Stimulated activated CD8-positive, alpha-beta memory T cell treated with anti-CD3 and anti-CD28 coated beads, Interleukin-4, amount 100 ng/mL, for 48 hours (primary cell): ENCODE measurements around the gene NUP93.
"Not testable (repeated sequence)": the region's sequence is repeated elsewhere in the genome, so short reads cannot be mapped to it uniquely, and the experiment has no call there.

ENCODE experiments used
- DNase-seq: peaks from one replicate; pipeline ENCODE4 v3.0.0-alpha.2; 2020

Gene NUP93

DNA sequence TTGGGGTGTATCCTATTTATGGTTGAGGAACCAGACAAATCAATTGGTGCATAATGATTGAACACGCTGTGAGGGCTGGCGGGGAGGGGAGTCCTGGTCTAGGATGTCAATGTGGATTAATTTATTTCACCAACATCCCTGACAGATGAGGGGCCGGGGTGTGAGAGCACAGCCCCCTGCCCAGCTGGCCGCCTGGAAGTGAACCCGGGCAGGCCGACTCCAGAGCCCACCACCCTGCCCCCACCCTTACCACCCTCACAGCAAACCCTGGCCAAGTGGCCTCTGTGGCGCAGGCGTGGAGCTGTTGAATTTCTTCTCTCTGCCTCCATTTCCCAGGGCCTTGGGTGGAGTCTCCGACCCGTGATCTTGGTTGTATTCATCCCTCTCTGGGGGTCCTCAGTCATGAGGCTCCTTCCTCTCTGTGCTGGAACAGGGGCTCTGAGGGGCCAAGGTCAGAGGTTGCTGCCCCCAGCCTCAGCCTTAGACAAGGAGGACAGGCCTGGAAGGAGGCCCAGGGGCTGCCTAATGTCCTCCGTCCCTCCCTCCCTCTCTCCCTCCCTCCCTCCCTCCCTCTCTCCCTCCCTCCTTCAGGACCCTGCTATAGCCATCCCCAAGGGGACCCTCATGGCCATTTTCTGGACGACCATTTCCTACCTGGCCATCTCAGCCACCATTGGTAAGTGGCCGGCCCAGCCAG is 147.7 kb downstream of the NUP93 start:
- no peak for DNase-seq

DNA sequence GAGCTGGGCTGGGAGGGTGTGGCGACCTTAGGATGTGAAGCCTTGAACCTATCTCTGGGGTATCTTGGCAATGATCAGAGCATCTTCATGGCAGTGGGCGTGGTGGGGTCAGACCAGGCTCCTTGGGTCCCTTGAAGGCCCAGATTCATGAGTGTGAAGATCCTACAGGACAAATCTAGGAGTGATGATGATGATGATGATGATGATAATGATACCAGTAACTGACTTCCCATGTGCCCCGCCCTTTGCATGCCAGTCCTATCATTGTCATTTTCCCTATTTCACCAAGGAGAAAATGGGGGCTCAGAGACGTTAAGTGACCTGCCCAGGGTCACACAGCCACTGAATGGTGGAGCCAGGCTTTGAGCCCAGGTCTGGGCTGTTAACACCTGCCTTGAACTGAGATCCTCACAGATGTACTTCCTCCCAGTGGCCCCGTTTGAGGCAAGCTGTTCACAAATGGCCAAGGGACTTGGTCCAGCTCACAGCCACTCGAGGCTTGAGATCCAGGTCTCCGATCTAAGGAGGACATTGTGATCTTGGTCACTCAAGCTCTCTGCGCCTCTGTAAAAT is 148.4 kb downstream of the NUP93 start:
- no peak for DNase-seq

DNA sequence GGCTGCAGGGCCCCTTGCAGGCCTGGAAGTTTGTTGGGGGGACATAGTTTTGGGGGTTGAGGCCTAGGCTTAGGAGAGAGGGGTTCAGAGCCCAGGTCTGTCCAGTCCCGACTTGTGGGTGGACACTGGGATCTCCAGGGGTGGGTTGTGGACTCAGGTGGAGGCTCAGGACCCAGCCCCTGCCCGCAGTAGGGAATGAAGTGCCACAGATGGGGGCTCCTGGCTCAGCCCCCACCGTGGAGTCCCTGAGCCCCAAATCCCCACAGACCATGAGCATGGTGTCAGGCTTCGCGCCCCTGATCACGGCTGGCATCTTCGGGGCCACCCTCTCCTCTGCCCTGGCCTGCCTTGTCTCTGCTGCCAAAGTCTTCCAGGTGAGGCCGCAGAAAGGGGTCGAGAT is 149.3 kb downstream of the NUP93 start:
- no peak for DNase-seq

DNA sequence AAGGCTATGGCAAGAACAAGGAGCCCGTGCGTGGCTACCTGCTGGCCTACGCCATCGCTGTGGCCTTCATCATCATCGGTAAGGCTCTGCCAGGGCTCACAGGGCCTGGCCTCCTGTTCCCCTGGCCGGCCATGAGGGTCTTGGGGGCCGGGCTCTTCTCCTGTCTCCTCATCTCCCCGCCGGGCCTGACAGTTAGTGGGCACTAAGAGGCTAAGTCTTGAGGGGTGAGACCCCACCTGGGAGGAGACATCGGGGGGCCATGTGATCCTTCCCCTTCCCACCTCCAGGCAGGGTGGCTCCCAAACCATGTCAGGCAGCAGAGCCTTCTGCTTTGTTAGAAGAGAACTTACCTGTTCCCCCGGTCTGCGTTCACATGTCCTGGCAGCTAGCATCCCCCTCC is 150.2 kb downstream of the NUP93 start:
- DNase-seq, result no peak

DNA sequence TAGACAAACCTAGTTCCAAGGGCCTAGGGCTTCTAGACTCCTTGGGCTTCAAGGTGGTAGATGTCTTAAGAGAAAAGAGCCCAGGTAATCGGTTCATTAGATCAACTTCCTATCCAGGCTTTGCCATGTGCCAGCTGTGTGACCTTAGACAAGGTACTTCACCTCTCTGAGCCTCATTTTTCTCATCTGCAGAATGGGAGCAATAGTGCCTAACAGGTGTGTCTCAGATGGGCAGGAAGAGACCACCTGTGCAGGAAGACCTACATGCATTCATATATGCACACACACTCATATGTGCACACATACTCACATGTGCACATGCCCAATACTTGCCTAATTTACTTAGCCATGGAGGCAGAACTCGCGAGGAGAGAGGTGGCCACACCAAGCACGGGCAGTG is 150.8 kb downstream of the NUP93 start:
- no peak for DNase-seq

DNA sequence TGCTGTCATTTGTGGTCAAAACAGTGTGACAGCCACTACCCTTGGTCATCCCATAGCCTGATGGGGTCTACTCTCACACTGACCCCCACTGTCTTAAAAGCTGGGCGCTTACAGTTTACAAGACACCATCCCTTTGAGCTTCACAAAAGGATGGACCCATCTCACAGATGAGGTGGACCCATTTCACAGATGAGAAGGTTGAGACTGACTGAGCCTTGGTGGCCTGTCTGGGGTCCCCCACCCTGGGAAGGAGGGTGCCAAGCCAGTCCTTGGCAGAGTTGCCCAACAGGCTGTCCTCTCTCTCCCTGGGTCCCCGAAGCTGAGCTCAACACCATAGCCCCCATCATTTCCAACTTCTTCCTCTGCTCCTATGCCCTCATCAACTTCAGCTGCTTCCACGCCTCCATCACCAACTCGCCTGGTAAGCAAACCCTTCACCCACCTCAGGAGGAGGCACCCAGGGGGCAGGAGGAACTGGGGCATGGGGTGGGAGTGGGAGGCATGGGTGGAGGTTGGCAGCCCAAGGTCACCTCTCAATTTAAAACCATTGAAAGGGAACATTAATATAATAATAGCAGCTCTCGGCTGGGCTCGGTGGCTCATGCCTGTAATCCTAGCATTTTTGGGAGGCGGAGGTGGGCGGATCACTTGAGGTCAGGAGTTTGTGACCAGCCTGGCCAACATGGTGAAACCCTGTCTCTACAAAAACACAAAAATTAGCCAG is 152.3 kb downstream of the NUP93 start:
- DNase-seq, result no peak

DNA sequence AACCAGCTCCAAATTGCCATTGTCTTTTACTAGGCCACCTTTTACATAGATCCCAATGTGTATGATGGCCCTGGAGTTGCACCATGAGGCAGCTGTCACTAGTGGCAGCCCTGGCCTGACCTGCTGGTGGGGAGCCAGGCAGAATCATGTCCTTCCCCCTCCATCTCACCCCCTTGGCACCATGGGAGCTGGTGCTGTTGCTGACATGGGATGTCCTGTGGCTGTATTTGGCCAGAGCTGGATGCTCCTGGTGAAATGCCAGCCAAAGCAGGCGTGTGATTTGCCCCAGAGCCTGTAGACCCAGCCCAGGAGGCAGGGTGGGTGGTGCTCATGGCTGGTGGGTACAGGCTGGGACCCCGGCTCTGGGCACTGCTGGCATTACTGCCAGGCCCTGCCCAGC is 153.7 kb downstream of the NUP93 start:
- DNase-seq, result no peak

DNA sequence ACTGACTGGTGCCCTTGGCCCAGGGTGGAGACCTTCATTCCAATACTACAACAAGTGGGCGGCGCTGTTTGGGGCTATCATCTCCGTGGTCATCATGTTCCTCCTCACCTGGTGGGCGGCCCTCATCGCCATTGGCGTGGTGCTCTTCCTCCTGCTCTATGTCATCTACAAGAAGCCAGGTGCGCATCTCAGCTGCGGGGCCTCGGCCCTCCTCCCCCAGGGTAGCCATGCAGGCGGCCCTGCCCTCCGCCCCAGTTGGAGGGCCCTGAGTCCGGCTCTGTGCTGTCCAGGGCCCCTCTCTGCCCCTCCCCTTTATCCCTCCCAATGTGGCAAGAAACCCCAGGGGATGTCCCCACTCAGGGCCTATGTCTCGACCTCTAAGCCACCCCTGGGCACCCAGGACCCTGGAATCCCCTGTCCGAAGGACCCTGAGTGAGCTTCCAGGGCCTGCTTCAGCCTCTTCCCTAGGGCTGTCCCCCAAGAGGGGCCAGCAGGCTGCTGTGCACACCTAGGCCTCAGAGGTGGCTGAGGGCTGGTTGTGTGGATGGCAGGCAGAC is 154.2 kb downstream of the NUP93 start:
- no peak for DNase-seq

DNA sequence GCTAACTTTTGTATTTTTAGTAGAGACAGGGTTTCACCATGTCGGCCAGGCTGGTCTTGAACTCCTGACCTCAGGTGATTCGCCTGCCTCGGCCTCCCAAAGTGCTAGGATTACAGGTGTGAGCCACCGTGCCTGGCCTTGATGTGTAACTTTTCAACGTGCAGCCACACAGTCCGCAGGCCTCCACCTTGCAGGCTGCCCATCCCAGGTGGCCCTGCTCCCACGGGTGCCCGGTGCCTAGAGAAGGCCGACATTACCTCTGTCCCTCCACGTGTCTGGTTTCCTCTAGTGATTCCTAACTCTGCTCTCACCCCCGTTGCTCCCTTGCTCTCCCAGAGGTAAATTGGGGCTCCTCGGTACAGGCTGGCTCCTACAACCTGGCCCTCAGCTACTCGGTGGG is 155.0 kb downstream of the NUP93 start:
- not testable (repeated sequence) for DNase-seq

DNA sequence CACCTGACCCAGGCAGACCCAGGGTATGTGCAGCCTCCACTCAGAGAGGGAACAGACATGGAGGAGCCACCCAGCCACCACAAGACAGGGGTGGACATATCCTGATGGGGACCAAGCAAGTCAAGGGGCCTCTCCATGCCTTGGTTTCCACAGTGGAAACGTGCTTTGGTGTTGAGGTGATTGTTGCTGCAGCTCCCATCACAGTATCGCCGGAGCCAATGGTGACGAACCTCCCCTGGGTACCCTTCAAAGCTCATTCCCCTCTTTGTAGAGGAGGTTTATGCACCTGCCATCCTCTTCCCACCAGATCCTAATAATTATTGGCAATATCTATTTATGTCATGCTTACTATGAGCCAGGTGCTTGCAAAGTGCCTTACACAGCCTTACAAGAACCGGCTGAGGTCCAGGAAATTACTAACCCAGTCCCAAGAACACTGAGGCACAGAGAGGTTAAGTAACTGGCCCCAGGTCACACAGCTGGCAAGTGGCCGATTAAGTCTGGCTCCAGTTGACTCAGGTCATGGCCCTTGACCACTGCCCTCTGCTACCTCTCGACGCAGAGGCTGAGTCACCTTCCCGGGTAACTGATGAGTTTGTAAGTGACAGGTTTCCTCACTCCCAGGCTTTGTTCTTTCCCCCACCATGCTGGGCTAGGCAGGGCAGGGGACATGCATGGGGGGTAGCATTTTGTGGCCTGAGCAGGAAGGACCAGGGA is 155.7 kb downstream of the NUP93 start:
- DNase-seq, result no peak

DNA sequence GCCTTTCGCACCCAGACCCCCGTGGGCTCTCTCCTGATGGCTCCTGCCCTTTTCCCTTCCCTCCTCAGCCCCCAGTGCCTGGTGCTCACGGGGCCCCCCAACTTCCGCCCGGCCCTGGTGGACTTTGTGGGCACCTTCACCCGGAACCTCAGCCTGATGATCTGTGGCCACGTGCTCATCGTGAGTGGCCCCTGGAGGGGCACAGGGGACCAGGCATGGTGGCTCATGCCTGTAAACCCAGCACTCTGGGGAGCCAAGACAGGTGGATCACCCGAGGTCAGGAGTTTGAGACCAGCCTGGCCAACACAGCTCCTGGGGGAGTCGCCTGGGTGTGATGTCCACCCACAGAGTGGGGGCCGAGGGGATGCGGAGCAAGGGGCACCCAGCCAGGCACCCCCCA is 156.4 kb downstream of the NUP93 start:
- no peak for DNase-seq

DNA sequence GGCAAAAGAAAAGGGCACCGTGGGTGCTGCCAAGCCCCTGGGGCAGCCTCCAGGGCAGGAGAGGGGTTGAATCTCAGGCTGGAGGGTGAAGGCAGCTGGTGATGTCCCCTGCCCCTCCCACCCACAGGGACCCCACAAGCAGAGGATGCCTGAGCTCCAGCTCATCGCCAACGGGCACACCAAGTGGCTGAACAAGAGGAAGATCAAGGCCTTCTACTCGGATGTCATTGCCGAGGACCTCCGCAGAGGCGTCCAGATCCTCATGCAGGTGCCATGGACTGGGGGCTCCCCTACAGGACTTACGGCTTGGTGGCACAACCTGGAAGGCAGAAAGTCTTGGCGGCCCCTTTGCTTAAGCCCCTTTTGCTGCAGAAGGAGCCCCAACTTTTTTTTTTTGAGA is 156.9 kb downstream of the NUP93 start:
- DNase-seq, result no peak

DNA sequence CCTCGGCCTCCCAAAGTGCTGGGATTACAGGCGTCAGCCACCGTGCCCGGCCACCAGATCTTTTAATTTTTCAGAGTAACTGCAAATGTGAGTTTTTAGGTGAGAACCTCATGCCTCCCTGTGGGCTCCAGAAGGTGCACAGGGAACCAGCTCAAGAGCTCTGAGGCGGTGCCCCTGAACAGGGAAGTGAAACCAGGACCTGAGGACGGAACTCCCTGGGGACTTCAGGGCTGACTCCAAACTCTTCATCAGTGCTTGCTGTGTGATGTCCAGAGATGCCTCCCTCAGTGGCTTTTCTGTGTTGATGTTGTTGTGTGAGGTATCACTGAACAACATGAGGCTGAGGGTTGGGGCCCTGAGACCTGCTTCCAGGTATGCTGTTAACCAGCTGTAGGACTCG is 158.9 kb downstream of the NUP93 start:
- DNase-seq, result no peak

DNA sequence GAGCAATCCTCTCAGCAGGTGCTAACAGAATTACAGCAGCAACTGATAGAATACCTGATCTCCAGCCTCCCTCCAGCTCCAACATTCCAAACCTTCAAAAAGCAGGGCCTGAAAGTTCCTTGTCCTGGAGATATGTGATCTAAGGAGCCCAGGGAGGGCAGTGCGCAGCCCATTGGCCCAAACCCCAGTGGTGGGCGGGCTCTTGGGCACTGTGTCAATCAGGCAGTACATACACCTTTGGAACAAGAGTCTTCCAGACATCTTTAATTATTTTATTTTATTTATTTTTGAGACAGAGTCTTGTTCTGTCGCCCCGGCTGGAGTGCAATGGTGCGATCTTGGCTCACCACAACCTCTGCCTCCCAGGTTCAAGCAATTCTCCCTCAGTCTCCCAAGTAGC is 159.3 kb downstream of the NUP93 start:
- no peak for DNase-seq

DNA sequence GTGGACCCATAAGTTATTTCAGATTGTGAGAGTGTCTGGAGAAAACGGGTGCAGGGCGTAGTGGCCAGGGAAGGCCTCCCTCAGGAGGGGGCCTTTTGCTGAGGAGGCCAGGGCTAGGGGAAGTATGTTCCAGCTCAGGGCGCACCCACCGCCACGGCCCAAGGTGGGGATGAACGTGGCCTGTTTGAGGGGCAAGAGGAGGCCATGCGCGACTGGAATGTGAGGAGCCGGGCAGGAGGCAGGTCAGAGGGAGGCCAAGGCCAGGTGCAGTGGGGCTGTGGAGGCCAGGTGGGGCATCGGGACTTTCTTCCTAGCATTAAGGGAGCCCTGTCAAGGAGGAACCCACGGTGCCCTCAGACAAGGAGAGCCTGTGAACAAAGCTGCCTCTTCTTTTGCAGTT is 161.8 kb downstream of the NUP93 start:
- no peak for DNase-seq

DNA sequence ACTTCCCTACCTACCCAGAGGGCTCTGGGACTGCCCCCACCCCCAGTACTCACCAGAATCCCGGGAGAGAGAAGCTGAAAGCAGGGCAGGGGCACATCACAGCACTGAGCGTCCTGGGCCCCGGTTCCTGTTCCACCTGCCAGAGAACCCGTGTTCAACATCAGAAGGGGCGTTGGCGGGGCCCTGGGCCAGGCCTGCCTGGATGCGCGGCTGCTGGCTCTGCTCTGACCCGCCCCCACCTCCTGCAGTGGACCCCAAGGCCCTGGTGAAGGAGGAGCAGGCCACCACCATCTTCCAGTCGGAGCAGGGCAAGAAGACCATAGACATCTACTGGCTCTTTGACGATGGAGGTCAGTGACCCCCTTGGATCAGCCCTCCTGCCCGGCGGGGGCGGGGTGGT is 162.8 kb downstream of the NUP93 start:
- no peak for DNase-seq

DNA sequence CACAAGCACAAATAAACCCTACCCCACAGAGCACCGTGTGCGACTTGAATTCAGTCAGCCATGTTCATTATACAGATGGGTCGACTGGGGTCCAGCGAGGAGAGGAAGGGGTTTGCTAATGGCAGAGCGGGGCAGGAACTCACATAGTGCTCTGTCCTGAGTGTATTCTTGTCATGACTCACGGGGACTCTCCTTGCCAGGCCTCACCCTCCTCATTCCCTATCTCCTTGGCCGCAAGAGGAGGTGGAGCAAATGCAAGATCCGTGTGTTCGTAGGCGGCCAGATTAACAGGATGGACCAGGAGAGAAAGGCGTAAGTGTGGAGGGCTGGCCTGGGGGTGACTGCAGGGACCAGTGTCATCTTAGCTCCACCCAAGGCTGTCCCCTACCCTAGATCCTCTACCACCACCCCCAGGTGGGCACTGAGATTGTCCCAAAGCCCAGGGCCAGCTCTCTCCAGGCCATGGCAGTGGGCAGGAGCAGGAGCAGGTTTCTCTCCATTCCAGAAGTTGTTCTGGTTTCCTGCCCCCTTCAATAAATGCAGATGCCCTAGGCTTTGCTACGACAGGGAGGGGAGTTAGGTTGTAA is 164.5 kb downstream of the NUP93 start:
- DNase-seq, result no peak

DNA sequence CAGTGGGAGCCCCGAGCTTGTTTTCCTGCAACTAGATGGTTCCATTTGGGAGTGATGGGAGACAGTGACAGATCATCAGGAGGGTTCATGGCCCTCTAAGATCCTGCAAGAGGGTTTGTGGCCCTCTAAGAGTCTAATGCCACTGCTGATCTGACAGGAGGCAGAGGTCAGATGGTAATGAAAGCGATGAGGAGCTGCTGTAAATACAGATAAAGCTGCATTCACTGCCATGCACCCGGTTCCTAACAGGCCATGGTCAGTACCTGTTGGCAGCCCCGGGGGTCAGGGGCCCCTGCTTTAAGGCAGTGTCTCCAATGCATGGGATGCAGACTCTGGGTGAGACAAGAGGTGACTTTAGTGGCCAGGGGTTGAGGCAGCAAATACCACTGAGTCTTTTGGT is 165.9 kb downstream of the NUP93 start:
- DNase-seq, result no peak

DNA sequence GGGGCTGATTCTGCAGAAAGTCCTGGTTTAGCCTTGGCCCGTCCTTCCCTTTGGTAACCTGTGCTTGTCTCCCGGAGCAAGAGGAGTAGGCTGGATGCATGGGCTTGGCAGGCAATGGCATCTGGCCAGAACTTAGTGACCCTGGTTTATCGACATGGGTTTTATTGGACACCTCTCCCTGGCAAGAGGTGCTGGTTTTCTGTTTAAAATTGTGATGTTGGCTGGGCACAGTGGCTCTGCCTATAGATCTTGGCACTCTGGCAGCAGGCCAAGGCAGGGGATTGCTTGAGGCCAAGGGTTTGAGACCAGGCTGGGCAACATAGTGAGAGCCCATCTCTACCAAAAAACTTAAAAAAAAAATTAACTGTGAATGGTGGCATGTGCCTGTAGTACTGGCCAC is 166.3 kb downstream of the NUP93 start:
- no peak for DNase-seq

DNA sequence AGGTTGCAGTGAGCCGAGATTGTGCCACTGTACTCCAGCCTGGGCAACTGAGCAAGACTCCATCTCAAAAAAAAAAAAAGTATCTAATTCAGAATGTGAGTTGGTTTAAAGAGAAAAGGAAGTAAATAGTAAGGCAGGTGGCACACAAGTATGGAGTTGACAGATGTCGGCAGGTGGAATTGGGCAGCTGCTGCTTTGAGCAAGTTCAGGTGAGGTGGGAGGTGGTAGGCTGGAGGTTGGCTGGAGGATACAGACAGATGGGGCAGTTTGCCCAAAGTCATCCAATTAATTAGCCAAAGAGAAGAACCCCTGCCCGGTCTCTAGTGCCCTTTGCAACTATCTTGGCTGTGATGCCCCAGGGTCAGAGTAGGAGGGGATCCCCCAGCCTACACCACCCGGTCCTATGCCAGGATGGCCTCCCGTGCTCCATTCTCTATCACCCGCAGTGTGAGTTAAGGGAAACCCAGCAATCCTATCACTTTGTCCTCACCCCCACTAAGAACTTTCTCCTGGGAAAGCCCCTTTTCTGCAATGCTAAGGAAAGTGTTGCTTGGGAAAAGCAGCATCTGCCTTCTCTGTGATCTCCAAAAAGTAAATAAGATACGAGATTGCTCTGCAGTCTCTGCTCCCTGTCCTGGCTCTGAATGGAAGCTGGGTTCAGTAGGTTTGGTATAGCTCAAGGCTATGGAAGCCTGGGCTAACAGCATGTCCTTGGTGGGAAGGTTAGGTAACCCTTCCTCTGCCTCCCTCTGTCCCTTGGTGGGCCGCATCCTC is 167.3 kb downstream of the NUP93 start:
- no peak for DNase-seq

DNA sequence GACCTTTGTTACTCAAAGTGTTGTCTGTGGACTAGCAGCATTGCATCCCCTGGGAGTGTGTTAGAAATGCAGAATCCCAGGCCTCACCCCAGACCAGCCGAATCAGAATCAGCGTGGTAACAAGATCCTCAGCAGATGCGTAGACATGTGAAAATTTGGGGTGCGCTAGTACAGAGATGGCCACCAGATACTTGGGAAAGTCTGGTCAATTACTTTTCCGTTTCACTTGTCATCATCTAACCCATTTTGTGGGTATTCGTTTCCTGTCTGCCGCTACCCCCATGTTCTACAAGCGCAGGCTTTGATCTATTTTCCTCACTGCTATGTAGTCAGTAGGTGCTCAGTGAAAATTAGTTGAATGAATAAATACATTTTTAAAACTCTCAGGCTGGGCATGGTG is 168.9 kb downstream of the NUP93 start:
- DNase-seq, result no peak
